ENCODE results near the gene MYO10. TPM values are rescaled to one million over a fixed set of nuclear protein-coding genes. Genes with fewer than 3 reads are reported as not detected.
A peak's percentile ranks its signal among the peaks of the same experiment; 100 is the strongest.
"Not testable (repeated sequence)": the region's sequence is repeated elsewhere in the genome, so short reads cannot be mapped to it uniquely, and the experiment has no call there.

Gene MYO10
- polyA plus RNA-seq, 12 donors: 20.3 to 40.0 (median 29.8) TPM; not detected in 1

GRCh38 chr5:16744164-16744880, 191.8 kb downstream of the MYO10 start:
- no peak for DNase-seq

- no peak for DNase-seq
Observed at GRCh38 chr5:16742938-16743337, 193.2 kb downstream of the MYO10 start.

DNA sequence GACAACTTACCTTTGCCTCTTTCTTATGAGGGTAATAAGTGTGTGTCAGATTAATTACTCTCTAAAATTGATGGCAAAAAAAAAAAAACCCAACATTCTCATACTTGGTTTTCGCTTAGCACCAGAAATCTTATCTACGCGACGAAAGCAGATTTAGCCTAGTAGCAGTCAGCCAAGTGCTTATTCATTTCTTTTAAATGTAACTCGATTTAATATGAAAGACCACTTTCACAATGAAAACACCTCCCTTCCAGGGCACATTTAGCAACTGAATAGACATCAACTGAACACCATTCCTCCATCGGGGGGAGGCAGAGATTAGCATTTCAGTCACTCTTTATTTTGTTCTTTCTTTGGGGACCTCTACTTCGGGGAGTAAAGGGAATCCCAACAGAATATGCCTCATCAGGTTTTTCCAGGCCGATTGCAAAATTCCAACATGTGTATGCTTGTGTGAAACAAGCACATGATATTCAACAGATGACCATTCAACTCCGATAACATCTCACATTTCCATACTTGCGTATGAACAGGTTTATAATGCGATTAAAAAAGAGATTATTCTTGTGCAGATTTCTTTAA, 195.2 kb downstream of the MYO10 start:
- DNase-seq: no peak

GRCh38 chr5:16740066-16740810, 195.8 kb downstream of the MYO10 start:
- no peak for DNase-seq

GRCh38 chr5:16738393-16738792, 197.7 kb downstream of the MYO10 start:
- DNase-seq: not testable (repeated sequence)

DNA sequence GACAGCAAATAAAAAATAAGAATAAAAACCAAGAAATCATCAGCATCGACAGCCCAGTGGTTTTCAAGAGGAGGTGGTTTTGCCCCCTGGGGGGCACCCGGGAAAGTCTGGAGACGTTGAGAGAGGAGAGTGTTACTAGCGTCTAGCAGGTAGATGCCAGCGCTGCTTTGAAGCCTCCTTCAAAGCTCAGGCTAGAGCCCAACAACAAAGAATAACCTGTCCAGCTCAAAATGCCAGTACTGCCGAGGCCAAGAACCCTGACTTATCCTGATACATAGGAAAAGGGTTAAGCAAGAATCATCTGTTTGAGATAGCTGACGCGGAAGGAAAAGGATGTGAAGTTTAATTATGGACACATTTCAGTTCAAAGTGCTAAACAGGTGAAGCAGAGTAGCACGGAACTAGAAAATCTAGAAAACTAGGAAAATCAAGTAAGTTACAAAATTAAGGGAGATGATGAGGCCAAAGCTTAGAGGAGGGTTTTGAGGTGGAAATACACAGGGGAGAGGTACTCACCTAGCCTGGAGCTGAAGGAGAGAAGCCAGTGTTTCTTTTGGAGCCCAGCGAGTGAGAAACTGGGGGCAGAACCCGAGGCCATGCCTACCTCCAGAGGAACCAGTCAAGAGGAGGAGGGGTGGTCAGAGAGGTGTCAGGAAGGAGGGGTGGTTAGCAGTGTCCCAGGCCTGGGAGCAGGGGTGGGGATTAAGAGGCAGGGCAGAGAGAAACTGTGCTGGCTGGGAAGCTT, 198.3 kb downstream of the MYO10 start:
- DNase-seq: no peak

- no peak for DNase-seq
Observed at GRCh38 chr5:16737209-16737608, 198.9 kb downstream of the MYO10 start.

DNA sequence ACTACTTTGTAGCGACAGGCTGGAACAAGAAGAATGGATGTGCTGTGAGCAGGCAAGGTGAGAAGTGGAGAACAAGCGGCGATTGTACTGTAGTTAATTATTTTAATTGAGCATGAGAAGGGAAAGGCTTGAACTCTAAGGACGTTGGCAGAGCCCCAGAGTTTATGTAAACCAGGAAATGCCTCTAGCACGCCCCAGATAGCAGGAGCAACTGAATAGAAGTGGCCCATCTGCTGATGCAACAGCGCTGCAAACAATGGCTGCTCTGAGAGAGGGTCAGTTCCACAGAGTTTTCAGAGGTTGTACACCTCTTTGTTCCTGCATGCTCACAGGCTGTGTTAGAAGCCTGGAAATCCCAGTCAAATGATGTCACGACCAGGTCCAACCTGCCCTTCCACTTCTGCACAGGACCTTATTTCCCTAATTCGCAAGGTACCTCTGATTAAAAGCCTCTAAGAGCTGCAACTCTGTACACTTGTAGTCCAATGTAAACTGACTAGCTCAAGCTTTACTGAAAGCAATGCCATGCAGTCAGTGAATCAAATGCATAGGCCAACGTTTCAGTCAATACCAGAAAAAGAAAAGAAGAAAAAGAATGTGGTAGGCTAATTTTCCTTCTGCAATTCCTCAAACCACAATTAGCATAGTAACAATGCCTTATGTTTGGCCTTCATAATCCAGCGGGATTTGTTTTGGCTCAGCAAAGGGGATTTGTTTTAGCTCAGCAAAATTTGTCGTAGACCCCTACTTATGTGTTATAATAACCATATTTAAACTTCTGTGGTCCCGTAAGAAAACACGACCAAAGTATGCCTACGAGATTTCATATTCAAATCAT, 199.7 kb downstream of the MYO10 start:
- no peak for DNase-seq

GRCh38 chr5:16735101-16736060, 200.7 kb downstream of the MYO10 start:
- no peak for DNase-seq

- DNase-seq: no peak
Observed at GRCh38 chr5:16733331-16734006, 202.6 kb downstream of the MYO10 start.

GRCh38 chr5:16732356-16732755, 203.7 kb downstream of the MYO10 start:
- DNase-seq: no peak

- DNase-seq: peak; percentile 68
Observed at GRCh38 chr5:16727755-16728325, 208.2 kb downstream of the MYO10 start.

GRCh38 chr5:16726538-16726946, 209.5 kb downstream of the MYO10 start:
- no peak for DNase-seq

DNA sequence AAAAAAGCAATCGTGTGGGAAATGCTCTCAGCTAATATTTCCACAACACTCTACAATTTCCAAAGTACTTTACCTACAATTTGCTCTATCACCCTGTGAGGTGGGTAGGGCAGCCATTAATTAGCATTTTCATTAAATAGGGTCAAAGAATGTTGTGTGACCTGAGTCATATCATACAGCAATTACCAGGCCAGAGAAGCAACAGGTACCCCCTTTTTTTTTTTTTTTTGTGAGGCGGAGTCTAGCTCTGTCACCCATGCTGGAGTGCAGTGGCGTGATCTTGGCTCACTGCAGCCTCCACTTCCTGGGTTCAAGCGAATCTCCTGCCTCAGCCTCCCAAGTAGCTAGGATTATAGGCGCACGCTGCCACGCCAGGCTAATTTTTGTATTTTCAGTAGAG, 210.5 kb downstream of the MYO10 start:
- no peak for DNase-seq

- DNase-seq: no peak
Observed at GRCh38 chr5:16723821-16724220, 212.3 kb downstream of the MYO10 start.

- DNase-seq: no peak
Observed at GRCh38 chr5:16722097-16722495, 214.0 kb downstream of the MYO10 start.

DNA sequence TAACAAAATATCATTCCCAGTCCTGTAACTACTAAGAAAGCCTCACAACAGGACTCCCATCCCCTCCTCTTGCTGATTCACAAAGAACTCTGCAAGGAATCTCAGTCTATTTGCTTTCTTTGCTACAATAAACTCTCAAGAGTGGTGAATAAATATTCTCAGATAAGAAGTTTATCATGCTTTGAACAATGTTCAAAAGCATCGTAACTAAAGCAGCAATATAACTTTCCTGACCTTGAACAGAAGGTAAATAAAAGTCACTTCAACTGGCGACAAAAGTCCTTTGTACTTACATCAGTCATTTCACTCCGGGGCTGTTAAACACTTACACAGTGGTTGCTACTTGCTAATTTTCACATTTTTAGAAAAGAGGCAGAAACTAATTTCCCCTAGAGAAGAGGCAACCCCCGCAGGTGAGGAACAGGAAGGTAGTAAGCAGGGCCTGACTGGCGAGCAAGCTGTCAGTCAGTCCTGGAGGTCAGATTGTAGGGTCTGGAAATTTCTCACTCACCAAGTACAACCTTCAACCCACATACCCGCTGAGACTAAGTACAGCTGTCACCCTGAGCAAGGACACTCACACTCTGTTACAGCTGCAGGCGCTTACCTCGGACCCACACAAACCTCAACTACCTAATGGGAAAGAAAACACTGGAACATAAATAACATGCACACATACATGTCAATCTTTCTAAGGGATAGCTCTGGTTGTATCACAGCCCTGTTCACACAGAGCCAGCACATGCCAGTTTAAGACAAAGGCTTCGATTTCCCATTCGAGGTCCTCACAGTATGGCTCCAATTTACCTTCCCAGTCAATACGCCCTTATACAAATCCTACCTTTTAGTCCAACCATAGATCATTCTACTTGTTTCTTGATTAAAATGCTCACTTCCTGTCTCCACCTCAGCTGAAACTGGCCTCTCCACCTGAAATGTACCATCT, 214.7 kb downstream of the MYO10 start:
- DNase-seq: no peak

- not testable (repeated sequence) for DNase-seq
Observed at GRCh38 chr5:16718036-16718435, 218.1 kb downstream of the MYO10 start.

All from muscle of arm (tissue), 12 donors.